GM12878 (cell line): ENCODE results near the gene SLC15A4. TPM values are rescaled to one million over a fixed set of nuclear protein-coding genes. Genes with fewer than 3 reads are reported as not detected.
A peak's percentile ranks its signal among the peaks of the same experiment; 100 is the strongest.

Experiments used
- ATAC-seq: fragments of 200-7000 bp; cut with Tn5 transposase; 3 replicates; pipeline ENCODE4 v1.9.1; 2020; ENCODE audit warnings: mild to moderate bottlenecking, moderate library complexity
- BruUV-seq: library from RNA; stranded (reverse); fragments of 400-500 nt; replicated peaks from 2 replicates; lab custom pipeline; 2021; lab: Mats Ljungman, UMichigan
- CTCF ChIA-PET: fragments of 300-600 bp; sonication (Branson Sonifier 250); formaldehyde crosslinking; extraction: SDS; loops from one replicate; lab custom pipeline; 2021; ENCODE audit warnings: inconsistent platforms; lab: Yijun Ruan, JAX
- POLR2A ChIA-PET: fragments of 350-600 bp; formaldehyde crosslinking; extraction: SDS; loops from one replicate; lab custom pipeline; 2021; ENCODE audit warnings: inconsistent platforms; lab: Charles Lee
- RAD21 ChIA-PET: fragments of 300-600 bp; sonication (Branson Sonifier 250); formaldehyde crosslinking; loops from one replicate; lab custom pipeline; 2023; ENCODE audit warnings: antibody characterized with exemption; ENCODE audit not compliant: unreplicated experiment; lab: Charles Lee
- SMC1A ChIA-PET: fragments of 300-600 bp; sonication (Branson Sonifier 250); formaldehyde crosslinking; loops from one replicate; lab custom pipeline; 2023; ENCODE audit not compliant: unreplicated experiment, uncharacterized antibody; lab: Charles Lee
- DNase-seq: peaks from one replicate; pipeline ENCODE4 v3.0.0-alpha.2; 2011; ENCODE audit warnings: low read depth, low spot score
- FAIRE-seq: peaks from 3 replicates; lab custom pipeline; 2011; peaks lifted over from hg19 to GRCh38; lab: Jason Lieb, UNC
- H2AFZ ChIP-seq: 2 replicates; pipeline ENCODE4 v1.6.0; 2011; ENCODE audit warnings: low read depth, low read length, control low read depth; ENCODE audit not compliant: control insufficient read depth
- H3K27ac ChIP-seq: 2 replicates; pipeline ENCODE4 v1.5.1; 2011; ENCODE audit warnings: control low read depth; ENCODE audit not compliant: control insufficient read depth, insufficient read depth
- H3K27me3 ChIP-seq, 2 experiments: replicated peaks in 1 of 2; 2 replicates each; pipeline versions ENCODE4 v1.6.0 to v1.6.1; 2011; ENCODE audit warnings: low read length in 1 of 2; ENCODE audit not compliant: control insufficient read depth in 2 of 2, insufficient read depth in 2 of 2
- H3K36me3 ChIP-seq, 2 experiments: 2 replicates each; pipeline ENCODE4 v1.5.1; 2011; ENCODE audit warnings: low read length in 1 of 2; ENCODE audit not compliant: control insufficient read depth in 2 of 2, insufficient read depth in 2 of 2
- H3K4me1 ChIP-seq: 2 replicates; pipeline ENCODE4 v1.6.1; 2011; ENCODE audit warnings: mild to moderate bottlenecking, low read length, moderate library complexity, mixed read lengths; ENCODE audit not compliant: control insufficient read depth, insufficient read depth
- H3K4me2 ChIP-seq: 2 replicates; pipeline ENCODE4 v1.6.0; 2011; ENCODE audit warnings: control low read depth; ENCODE audit not compliant: control insufficient read depth, insufficient read depth
- H3K4me3 ChIP-seq: fragments of 200-600 bp; sonication (generic); 2 replicates; pipeline ENCODE4 v1.5.1; 2016
- H3K79me2 ChIP-seq: 2 replicates; pipeline ENCODE4 v1.6.0; 2011; ENCODE audit warnings: low read length; ENCODE audit not compliant: control insufficient read depth, insufficient read depth
- H3K9ac ChIP-seq: 2 replicates; pipeline ENCODE4 v1.8.0; 2011; ENCODE audit warnings: low read length, control low read depth, mixed read lengths; ENCODE audit not compliant: control insufficient read depth, insufficient read depth
- H3K9me3 ChIP-seq: replicated peaks from 3 replicates; pipeline ENCODE4 v1.5.1; 2011; ENCODE audit warnings: mild to moderate bottlenecking, low read length; ENCODE audit not compliant: control insufficient read depth, insufficient read depth
- H4K20me1 ChIP-seq: 2 replicates; pipeline ENCODE4 v1.6.0; 2011; ENCODE audit not compliant: control insufficient read depth, insufficient read depth
- BACH1 ChIP-seq: fragments of 450-650 bp; IDR thresholded peaks from 2 replicates; pipeline ENCODE4 v1.6.1; 2017; ENCODE audit warnings: mild to moderate bottlenecking, borderline replicate concordance
- BCL11A ChIP-seq: IDR thresholded peaks from 2 replicates; pipeline ENCODE4 v1.6.1; 2011; ENCODE audit warnings: low read depth, low read length
- BHLHE40 ChIP-seq, 2 experiments: fragments of 450-650 bp in 1 of 2; IDR thresholded peaks; 2 replicates each; pipeline ENCODE4 v1.6.1; 2011 to 2017; ENCODE audit warnings: low read depth in 2 of 2, borderline replicate concordance in 1 of 2, improper control_type of control experiment in 1 of 2, low read length in 1 of 2, mild to moderate bottlenecking in 1 of 2
- DPF2 ChIP-seq: fragments of 450-650 bp; IDR thresholded peaks from 2 replicates; pipeline ENCODE4 v1.6.1; 2017; ENCODE audit warnings: mild to moderate bottlenecking
- GATAD2B ChIP-seq: fragments of 450-650 bp; conservative IDR thresholded peaks from 2 replicates; pipeline ENCODE4 v1.6.1; 2017; ENCODE audit warnings: low read depth, mild to moderate bottlenecking, moderate library complexity
- HDAC6 ChIP-seq: fragments of 200-600 bp; sonication (generic); IDR thresholded peaks from one replicate; pipeline ENCODE4 v1.8.0; 2017; ENCODE audit warnings: antibody characterized with exemption; ENCODE audit not compliant: unreplicated experiment
- IKZF1 ChIP-seq: fragments of 450-650 bp; conservative IDR thresholded peaks from 2 replicates; pipeline ENCODE4 v1.6.1; 2017; ENCODE audit warnings: antibody characterized with exemption, mild to moderate bottlenecking
- LARP7 ChIP-seq: fragments of 450-650 bp; IDR thresholded peaks from 2 replicates; pipeline ENCODE4 v1.6.1; 2017; ENCODE audit warnings: mild to moderate bottlenecking
- MEF2A ChIP-seq: IDR thresholded peaks from 2 replicates; pipeline ENCODE4 v1.6.1; 2011; ENCODE audit warnings: low read depth, mild to moderate bottlenecking, low read length, moderate library complexity; ENCODE audit not compliant: insufficient read depth
- NR2F1 ChIP-seq: fragments of 450-650 bp; conservative IDR thresholded peaks from 2 replicates; pipeline ENCODE4 v1.6.1; 2017; ENCODE audit warnings: mild to moderate bottlenecking
- SUZ12 ChIP-seq: fragments of 200-600 bp; sonication (generic); IDR thresholded peaks from one replicate; pipeline ENCODE4 v1.6.1; 2018; ENCODE audit warnings: antibody characterized with exemption, mild to moderate bottlenecking; ENCODE audit not compliant: unreplicated experiment
- YY1 ChIP-seq: IDR thresholded peaks from 2 replicates; pipeline ENCODE4 v1.6.1; 2011; ENCODE audit warnings: low read depth, mild to moderate bottlenecking, low read length
- ZNF622 ChIP-seq: fragments of 450-650 bp; IDR thresholded peaks from 2 replicates; pipeline ENCODE4 v1.6.1; 2017; ENCODE audit warnings: mild to moderate bottlenecking, inconsistent platforms
- WGBS: methylation state at CpG from one replicate; pipeline ENCODE4 v1.1.6; 2016; ENCODE audit warnings: low lambda C conversion rate; ENCODE audit not compliant: insufficient replicate concordance, insufficient coverage; ENCODE audit errors: missing lambda C conversion rate; 5-methylcytosine and 5-hydroxymethylcytosine counted together
- in situ Hi-C: fragments of 300-500 bp; cut with MboI; formaldehyde crosslinking; loops from 9 replicates; pipeline ENCODE4 v1.14.3; 2018; ENCODE audit warnings: mixed read lengths
- intact Hi-C: fragments of 100-400 bp; cut with micrococcal nuclease; formaldehyde crosslinking; loops from one replicate; pipeline ENCODE4 v1.14.2; 2022; ENCODE audit not compliant: unreplicated experiment
- polyA plus RNA-seq, 11 experiments: library from polyadenylated mRNA; depleted of rRNA in 4 of 11; unstranded in 6 of 11; stranded (reverse) in 5 of 11; fragments of >200 nt; fragmentation: Nextera tagmentation in 4 of 11; fragmentation: Illumina TruSeq in 1 of 11; extraction: Ambion mirVana in 4 of 11; extraction: Trizol in 1 of 11; gene quantifications; 1 replicate in 1 of 11; 2 replicates in 10 of 11; pipeline versions ENCODE4 v1.2.1 to v1.2.3, GENCODE V29; 2011 to 2016; ENCODE audit warnings: inconsistent platforms in 2 of 11, missing spikeins in 2 of 11, low read depth in 1 of 11
- total RNA-seq, 4 experiments: library from RNA; depleted of rRNA in 3 of 4; stranded (reverse); fragments of >200 nt in 3 of 4; fragmentation: Illumina TruSeq in 1 of 4; extraction: Trizol in 1 of 4; gene quantifications; 2 replicates each; pipeline versions ENCODE4 v1.2.1 to v1.2.3, GENCODE V29; 2013 to 2021
- TF ChIP-seq, protein P1 (sequence below): fragments of 450-650 bp; IDR thresholded peaks from 2 replicates; pipeline ENCODE4 v1.6.1; 2017; ENCODE audit warnings: mild to moderate bottlenecking, moderate library complexity
- TF ChIP-seq, protein P2 (sequence below): IDR thresholded peaks from 2 replicates; pipeline ENCODE4 v1.6.1; 2012; ENCODE audit warnings: low read depth, low read length, improper control_type of control experiment

Gene SLC15A4
- total and polyA plus RNA-seq, 10 of the 15 experiments (the other 5 are each of a cell fraction or from before 2014, with no cell fraction given), result 12.7 to 257 (median 36.6) TPM

DNA sequence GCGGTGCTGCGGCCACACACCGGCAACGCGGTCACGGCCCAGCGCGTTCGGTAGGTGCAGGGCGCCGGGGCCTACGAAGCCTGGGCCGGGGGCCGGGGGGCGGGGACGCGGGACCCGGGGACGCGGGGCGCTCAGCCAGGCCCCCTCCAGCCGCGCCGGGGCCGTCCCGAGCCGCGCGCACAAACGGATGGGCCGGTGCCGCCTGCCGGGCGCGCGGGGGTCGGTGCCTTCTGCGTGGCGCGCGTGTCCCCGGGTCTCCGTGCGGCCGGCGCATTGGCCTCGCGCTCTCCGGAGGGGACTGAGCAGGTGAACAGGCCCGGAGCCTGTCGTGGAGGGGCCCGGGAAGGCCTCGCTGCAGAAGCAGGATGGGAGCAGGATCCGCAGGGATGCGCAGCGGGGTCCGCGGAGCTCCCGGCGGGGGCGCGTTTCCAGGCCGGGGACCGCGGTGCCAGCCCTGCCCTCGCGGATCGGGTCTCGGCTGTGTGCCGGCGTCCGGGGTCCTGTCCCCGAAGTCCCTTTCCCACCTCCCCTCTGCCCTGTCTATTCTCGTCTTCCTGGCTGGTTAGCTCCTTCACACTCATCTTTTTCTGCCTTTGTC lies 29.9 kb upstream of the SLC15A4 start:
- RAD21 ChIA-PET, result interaction anchor here (0.8 to 1.5 kb wide), 7 partner anchors 24 to 62 kb away, joined by 3 to 8 read pairs (median 4); no protein-coding TSS in a partner anchor
- in situ Hi-C loops, result no loop called here
- Histone ChIP-seq H3K4me3 (peak overlapping the region; percentile 64), H4K20me1 (no peaks in the 10 kb centered on the region), H3K9ac (peak overlapping the region; percentile 42; the same call in 1 of the 2 replicates), H3K27me3 (no peaks in the 10 kb centered on the region), H3K27ac (no peak overlapping the region; the same call in 1 of the 2 replicates), H2AFZ (peak overlapping the region; percentile 50; the same call in 1 of the 2 replicates), H3K9me3 (no peaks in the 10 kb centered on the region), H3K36me3 (no peaks in the 10 kb centered on the region), H3K4me2 (peak overlapping the region; percentile 56)
- no peak for FAIRE-seq
- BruUV-seq, result no TSS peak
- SMC1A ChIA-PET, result interaction anchor here (0.8 to 1.6 kb wide), 5 partner anchors 24 to 115 kb away, joined by 3 to 6 read pairs (median 3); no protein-coding TSS in a partner anchor
- TF ChIP-seq BHLHE40 (IDR thresholded peaks at IDR 0.05; ENCODE audit: borderline replicate concordance in 1 of 2, low read depth in 2 of 2, low read length in 1 of 2) (peak in 1 of 2 experiments; percentile 24; a peak in 1 of 4 replicates), LARP7 (peak; percentile 64), DPF2 (peak; percentile 39), NR2F1 (peak; percentile 11; the same call in 1 of the 2 replicates), GATAD2B (peak; percentile 54; the same call in 1 of the 2 replicates), MEF2A (no peak), SUZ12 (no peak), ZNF622 (no peak), HDAC6 (peak; percentile 95), BCL11A (no peak), IKZF1 (peak; percentile 48), BACH1 (peak; percentile 59; the same call in 1 of the 2 replicates), YY1 (no peak)
- TF ChIP-seq, protein P1, sequence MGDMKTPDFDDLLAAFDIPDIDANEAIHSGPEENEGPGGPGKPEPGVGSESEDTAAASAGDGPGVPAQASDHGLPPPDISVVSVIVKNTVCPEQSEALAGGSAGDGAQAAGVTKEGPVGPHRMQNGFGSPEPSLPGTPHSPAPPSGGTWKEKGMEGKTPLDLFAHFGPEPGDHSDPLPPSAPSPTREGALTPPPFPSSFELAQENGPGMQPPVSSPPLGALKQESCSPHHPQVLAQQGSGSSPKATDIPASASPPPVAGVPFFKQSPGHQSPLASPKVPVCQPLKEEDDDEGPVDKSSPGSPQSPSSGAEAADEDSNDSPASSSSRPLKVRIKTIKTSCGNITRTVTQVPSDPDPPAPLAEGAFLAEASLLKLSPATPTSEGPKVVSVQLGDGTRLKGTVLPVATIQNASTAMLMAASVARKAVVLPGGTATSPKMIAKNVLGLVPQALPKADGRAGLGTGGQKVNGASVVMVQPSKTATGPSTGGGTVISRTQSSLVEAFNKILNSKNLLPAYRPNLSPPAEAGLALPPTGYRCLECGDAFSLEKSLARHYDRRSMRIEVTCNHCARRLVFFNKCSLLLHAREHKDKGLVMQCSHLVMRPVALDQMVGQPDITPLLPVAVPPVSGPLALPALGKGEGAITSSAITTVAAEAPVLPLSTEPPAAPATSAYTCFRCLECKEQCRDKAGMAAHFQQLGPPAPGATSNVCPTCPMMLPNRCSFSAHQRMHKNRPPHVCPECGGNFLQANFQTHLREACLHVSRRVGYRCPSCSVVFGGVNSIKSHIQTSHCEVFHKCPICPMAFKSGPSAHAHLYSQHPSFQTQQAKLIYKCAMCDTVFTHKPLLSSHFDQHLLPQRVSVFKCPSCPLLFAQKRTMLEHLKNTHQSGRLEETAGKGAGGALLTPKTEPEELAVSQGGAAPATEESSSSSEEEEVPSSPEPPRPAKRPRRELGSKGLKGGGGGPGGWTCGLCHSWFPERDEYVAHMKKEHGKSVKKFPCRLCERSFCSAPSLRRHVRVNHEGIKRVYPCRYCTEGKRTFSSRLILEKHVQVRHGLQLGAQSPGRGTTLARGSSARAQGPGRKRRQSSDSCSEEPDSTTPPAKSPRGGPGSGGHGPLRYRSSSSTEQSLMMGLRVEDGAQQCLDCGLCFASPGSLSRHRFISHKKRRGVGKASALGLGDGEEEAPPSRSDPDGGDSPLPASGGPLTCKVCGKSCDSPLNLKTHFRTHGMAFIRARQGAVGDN, result peak; percentile 49; the same call in 1 of the 2 replicates
- TF ChIP-seq, protein P2, sequence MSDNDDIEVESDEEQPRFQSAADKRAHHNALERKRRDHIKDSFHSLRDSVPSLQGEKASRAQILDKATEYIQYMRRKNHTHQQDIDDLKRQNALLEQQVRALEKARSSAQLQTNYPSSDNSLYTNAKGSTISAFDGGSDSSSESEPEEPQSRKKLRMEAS, result 0 out of 2 replicates have a peak, but pooled peaks have one; percentile 9
- TF ChIP-seq, all 136 proteins: peak for 10
- 2% methylated on average over 36 of the region's 74 CpGs for WGBS
- intact Hi-C loops, result no loop called here
- Histone ChIP-seq H3K4me1 (peaks cover 11% of the 10 kb centered on the region; the same call in 1 of the 2 replicates), H3K79me2 (no peaks in the 10 kb centered on the region; the same call in 1 of the 2 replicates)
- ChIA-PET POLR2A (interaction anchor here (0.5 to 2.3 kb wide), 8 partner anchors 9 to 63 kb away, joined by 3 to 7 read pairs (median 3); partner anchors contain the start of gene SLC15A4), CTCF (interaction anchor here (1.0 kb wide), 1 partner anchor 32 kb away, joined by 6 read pairs; no protein-coding TSS in a partner anchor)
- DNase-seq (no peak), ATAC-seq (peak; percentile 35)
